COLO668 (cell line): ENCODE results near the gene RXRA.
"Not testable (repeated sequence)": the region's sequence is repeated elsewhere in the genome, so short reads cannot be mapped to it uniquely, and the experiment has no call there.

ENCODE experiments used
- DNase-seq: peaks from one replicate; lab custom pipeline; 2025; ENCODE audit not compliant: unreplicated experiment; lab: John Stamatoyannopoulos, UW

RXRA gene

GRCh38 chr9:134307674-134308638 is 18.3 kb upstream of the RXRA start:
- no peak for DNase-seq

- DNase-seq = not testable (repeated sequence)
Observed at GRCh38 chr9:134308639-134309220, 17.5 kb upstream of the RXRA start.

GRCh38 chr9:134313470-134313869 is 12.8 kb upstream of the RXRA start:
- DNase-seq = no peak

GRCh38 chr9:134314039-134314949 is 12.0 kb upstream of the RXRA start:
- DNase-seq = no peak

GRCh38 chr9:134314950-134315715 is 11.1 kb upstream of the RXRA start:
- no peak for DNase-seq

- DNase-seq = no peak
Observed at GRCh38 chr9:134315716-134316448, 10.4 kb upstream of the RXRA start.

- DNase-seq = no peak
Observed at GRCh38 chr9:134316449-134317160, 9.7 kb upstream of the RXRA start.

GRCh38 chr9:134317400-134317789 is 8.9 kb upstream of the RXRA start:
- no peak for DNase-seq

GRCh38 chr9:134317790-134318414 is 8.4 kb upstream of the RXRA start:
- DNase-seq = no peak

- DNase-seq = no peak
Observed at GRCh38 chr9:134318481-134318891, 7.8 kb upstream of the RXRA start.

- no peak for DNase-seq
Observed at GRCh38 chr9:134318941-134319305, 7.3 kb upstream of the RXRA start.

GRCh38 chr9:134319306-134320125 is 6.7 kb upstream of the RXRA start:
- DNase-seq = no peak

- no peak for DNase-seq
Observed at GRCh38 chr9:134320126-134320867, 6.0 kb upstream of the RXRA start.

- no peak for DNase-seq
Observed at GRCh38 chr9:134320868-134321471, 5.3 kb upstream of the RXRA start.

GRCh38 chr9:134321531-134321930 is 4.7 kb upstream of the RXRA start:
- no peak for DNase-seq

GRCh38 chr9:134321946-134322741 is 4.1 kb upstream of the RXRA start:
- DNase-seq = no peak
